Liver (tissue), 3 donors: ENCODE results near the gene SLC39A10.

Experiments
- EGR1 ChIP-seq, 2 donors: IDR thresholded peaks; 2 replicates each; pipeline ENCODE4 v1.6.1; 2016 to 2018; ENCODE audit warnings: antibody characterized with exemption in 2 of 2, low read depth in 2 of 2
- GABPA ChIP-seq, 2 donors: IDR thresholded peaks in 1 of 2; conservative IDR thresholded peaks in 1 of 2; 2 replicates each; pipeline ENCODE4 v1.6.1; 2016; ENCODE audit warnings: antibody characterized with exemption in 2 of 2, mild to moderate bottlenecking in 1 of 2, moderate library complexity in 1 of 2
- HNF4G ChIP-seq: IDR thresholded peaks from 2 replicates; pipeline ENCODE4 v1.6.1; 2016; ENCODE audit warnings: antibody characterized with exemption
- RAD21 ChIP-seq, 2 donors: IDR thresholded peaks; 2 replicates each; pipeline ENCODE4 v1.6.1; 2016; ENCODE audit warnings: antibody characterized with exemption in 2 of 2, mild to moderate bottlenecking in 2 of 2
- YY1 ChIP-seq: IDR thresholded peaks from 2 replicates; pipeline ENCODE4 v1.6.1; 2016; ENCODE audit warnings: antibody characterized with exemption, mild to moderate bottlenecking
- TF ChIP-seq, protein P1 (sequence below): fragments of 150-350 bp; IDR thresholded peaks from 2 replicates; pipeline ENCODE4 v1.5.1; 2017; ENCODE audit warnings: improper control_type of control experiment, low read depth, low read length; ENCODE audit not compliant: missing input control
- TF ChIP-seq, protein P2 (sequence below): IDR thresholded peaks from 2 replicates; pipeline ENCODE4 v1.6.1; 2016; ENCODE audit warnings: antibody characterized with exemption, mild to moderate bottlenecking
- TF ChIP-seq, protein P3 (sequence below): IDR thresholded peaks from 2 replicates; pipeline ENCODE4 v1.6.1; 2016; ENCODE audit warnings: antibody characterized with exemption
- donor health status: healthy.
- donor health status: healthy.

DNA sequence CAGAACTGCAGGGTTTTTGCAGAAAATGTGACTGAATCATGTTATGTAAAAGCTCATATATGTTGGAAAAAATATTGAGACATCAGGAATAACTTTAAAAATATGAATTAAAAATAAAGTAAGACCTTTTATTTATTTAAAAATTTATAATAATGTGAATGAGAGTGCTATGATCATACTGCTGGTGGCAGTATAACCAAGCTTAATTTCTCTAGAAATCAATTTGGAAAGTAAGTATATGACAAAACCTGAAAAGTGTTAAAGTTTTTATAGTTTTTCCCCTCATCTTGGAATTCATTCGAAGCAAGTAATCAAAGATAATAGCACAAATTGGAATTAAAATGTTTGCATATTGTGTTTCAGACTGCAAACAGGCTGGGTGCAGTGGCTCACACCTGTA lies 7.5 kb downstream of the SLC39A10 start:
- TF ChIP-seq, protein P1, sequence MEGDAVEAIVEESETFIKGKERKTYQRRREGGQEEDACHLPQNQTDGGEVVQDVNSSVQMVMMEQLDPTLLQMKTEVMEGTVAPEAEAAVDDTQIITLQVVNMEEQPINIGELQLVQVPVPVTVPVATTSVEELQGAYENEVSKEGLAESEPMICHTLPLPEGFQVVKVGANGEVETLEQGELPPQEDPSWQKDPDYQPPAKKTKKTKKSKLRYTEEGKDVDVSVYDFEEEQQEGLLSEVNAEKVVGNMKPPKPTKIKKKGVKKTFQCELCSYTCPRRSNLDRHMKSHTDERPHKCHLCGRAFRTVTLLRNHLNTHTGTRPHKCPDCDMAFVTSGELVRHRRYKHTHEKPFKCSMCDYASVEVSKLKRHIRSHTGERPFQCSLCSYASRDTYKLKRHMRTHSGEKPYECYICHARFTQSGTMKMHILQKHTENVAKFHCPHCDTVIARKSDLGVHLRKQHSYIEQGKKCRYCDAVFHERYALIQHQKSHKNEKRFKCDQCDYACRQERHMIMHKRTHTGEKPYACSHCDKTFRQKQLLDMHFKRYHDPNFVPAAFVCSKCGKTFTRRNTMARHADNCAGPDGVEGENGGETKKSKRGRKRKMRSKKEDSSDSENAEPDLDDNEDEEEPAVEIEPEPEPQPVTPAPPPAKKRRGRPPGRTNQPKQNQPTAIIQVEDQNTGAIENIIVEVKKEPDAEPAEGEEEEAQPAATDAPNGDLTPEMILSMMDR = no peak
- TF ChIP-seq, protein P2, sequence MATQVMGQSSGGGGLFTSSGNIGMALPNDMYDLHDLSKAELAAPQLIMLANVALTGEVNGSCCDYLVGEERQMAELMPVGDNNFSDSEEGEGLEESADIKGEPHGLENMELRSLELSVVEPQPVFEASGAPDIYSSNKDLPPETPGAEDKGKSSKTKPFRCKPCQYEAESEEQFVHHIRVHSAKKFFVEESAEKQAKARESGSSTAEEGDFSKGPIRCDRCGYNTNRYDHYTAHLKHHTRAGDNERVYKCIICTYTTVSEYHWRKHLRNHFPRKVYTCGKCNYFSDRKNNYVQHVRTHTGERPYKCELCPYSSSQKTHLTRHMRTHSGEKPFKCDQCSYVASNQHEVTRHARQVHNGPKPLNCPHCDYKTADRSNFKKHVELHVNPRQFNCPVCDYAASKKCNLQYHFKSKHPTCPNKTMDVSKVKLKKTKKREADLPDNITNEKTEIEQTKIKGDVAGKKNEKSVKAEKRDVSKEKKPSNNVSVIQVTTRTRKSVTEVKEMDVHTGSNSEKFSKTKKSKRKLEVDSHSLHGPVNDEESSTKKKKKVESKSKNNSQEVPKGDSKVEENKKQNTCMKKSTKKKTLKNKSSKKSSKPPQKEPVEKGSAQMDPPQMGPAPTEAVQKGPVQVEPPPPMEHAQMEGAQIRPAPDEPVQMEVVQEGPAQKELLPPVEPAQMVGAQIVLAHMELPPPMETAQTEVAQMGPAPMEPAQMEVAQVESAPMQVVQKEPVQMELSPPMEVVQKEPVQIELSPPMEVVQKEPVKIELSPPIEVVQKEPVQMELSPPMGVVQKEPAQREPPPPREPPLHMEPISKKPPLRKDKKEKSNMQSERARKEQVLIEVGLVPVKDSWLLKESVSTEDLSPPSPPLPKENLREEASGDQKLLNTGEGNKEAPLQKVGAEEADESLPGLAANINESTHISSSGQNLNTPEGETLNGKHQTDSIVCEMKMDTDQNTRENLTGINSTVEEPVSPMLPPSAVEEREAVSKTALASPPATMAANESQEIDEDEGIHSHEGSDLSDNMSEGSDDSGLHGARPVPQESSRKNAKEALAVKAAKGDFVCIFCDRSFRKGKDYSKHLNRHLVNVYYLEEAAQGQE = no peak
- TF ChIP-seq EGR1 (IDR thresholded peaks at IDR 0.05; ENCODE audit: low read depth in 2 of 2) (no peak), YY1 (no peak), GABPA (IDR thresholded peaks at IDR 0.05 in 1 of 2, conservative IDR thresholded peaks at IDR 0.05 in 1 of 2) (no peak), RAD21 (IDR thresholded peaks at IDR 0.05) (peak in 1 of 2 donors; percentile 22), HNF4G (no peak)
- TF ChIP-seq, protein P3, sequence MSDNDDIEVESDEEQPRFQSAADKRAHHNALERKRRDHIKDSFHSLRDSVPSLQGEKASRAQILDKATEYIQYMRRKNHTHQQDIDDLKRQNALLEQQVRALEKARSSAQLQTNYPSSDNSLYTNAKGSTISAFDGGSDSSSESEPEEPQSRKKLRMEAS = no peak
